DMS114 treated with DMSO at 0.1 percent for 48 hours (cell line): Measurements from ENCODE around the gene PGLYRP4.

Experiments used
- DNase-seq: peaks from one replicate; lab custom pipeline; 2025; ENCODE audit not compliant: unreplicated experiment; lab: John Stamatoyannopoulos, UW

Gene PGLYRP4

GRCh38 chr1:153348511-153349362, at the start of gene PGLYRP4:
Gene PGLYRP4, minus strand, starts transcription at chr1:153348841. Its CDS starts 909 bp downstream, at chr1:153347932.
- no peak for DNase-seq

GRCh38 chr1:153397924-153398651, 49.4 kb upstream of the PGLYRP4 start:
- DNase-seq = no peak

- DNase-seq = no peak
Observed at GRCh38 chr1:153397051-153397923, 48.6 kb upstream of the PGLYRP4 start.

GRCh38 chr1:153396461-153396860, 47.8 kb upstream of the PGLYRP4 start:
- no peak for DNase-seq

- DNase-seq = no peak
Observed at GRCh38 chr1:153395776-153396175, 47.1 kb upstream of the PGLYRP4 start.

GRCh38 chr1:153395136-153395685, 46.6 kb upstream of the PGLYRP4 start:
- DNase-seq = no peak

- DNase-seq = no peak
Observed at GRCh38 chr1:153394391-153394790, 45.8 kb upstream of the PGLYRP4 start.

- DNase-seq = no peak
Observed at GRCh38 chr1:153393926-153394325, 45.3 kb upstream of the PGLYRP4 start.

- DNase-seq = no peak
Observed at GRCh38 chr1:153392822-153393221, 44.2 kb upstream of the PGLYRP4 start.

GRCh38 chr1:153392258-153392657, 43.6 kb upstream of the PGLYRP4 start:
- DNase-seq = no peak

- DNase-seq = no peak
Observed at GRCh38 chr1:153390938-153391710, 42.5 kb upstream of the PGLYRP4 start, which contains the start of gene S100A8. Gene S100A8, minus strand, starts transcription at chr1:153391073. Its CDS starts 538 bp downstream, at chr1:153390535.

GRCh38 chr1:153389973-153390879, 41.6 kb upstream of the PGLYRP4 start:
- no peak for DNase-seq

GRCh38 chr1:153389401-153389800, 40.8 kb upstream of the PGLYRP4 start:
- no peak for DNase-seq

GRCh38 chr1:153387785-153388184, 39.1 kb upstream of the PGLYRP4 start:
- no peak for DNase-seq

GRCh38 chr1:153387001-153387400, 38.4 kb upstream of the PGLYRP4 start:
- DNase-seq = no peak

- no peak for DNase-seq
Observed at GRCh38 chr1:153386500-153386901, 37.9 kb upstream of the PGLYRP4 start.

GRCh38 chr1:153384958-153385580, 36.4 kb upstream of the PGLYRP4 start:
- DNase-seq = no peak

GRCh38 chr1:153380711-153381110, 32.1 kb upstream of the PGLYRP4 start:
- DNase-seq = no peak

GRCh38 chr1:153379591-153379990, 30.9 kb upstream of the PGLYRP4 start:
- no peak for DNase-seq
